K562 (cell line): ENCODE results near the gene LAT. TPM values are rescaled to one million over a fixed set of nuclear protein-coding genes. Genes with fewer than 3 reads are reported as not detected.
A peak's percentile ranks its signal among the peaks of the same experiment; 100 is the strongest.

ENCODE experiments used
- CREM ChIP-seq: IDR thresholded peaks from 2 replicates; pipeline ENCODE4 v1.6.1; 2014; ENCODE audit warnings: antibody characterized with exemption, low read depth
- FUS ChIP-seq: fragments of 200-400 bp; formaldehyde crosslinking; optimal IDR thresholded peaks from 2 replicates; pipeline ENCODE3; 2017; ENCODE audit warnings: low read depth, low read length
- GABPA ChIP-seq: fragments of 200-800 bp; sonication (Bioruptor generic); conservative IDR thresholded peaks from 2 replicates; pipeline ENCODE4 v1.6.1; 2016; ENCODE audit warnings: low read depth, missing genetic modification characterization, missing compliant biosample characterization
- HDGF ChIP-seq: fragments of 450-650 bp; IDR thresholded peaks from 2 replicates; pipeline ENCODE4 v1.6.1; 2016
- HMG20A ChIP-seq: fragments of 450-650 bp; formaldehyde crosslinking; conservative IDR thresholded peaks from 2 replicates; pipeline ENCODE4 v1.4.0; 2020; ENCODE audit warnings: mild to moderate bottlenecking, mixed read lengths
- HMGN3 ChIP-seq: IDR thresholded peaks from 2 replicates; pipeline ENCODE4 v1.6.1; 2011; ENCODE audit warnings: borderline replicate concordance, low read depth, mild to moderate bottlenecking, mixed read lengths, low read length; ENCODE audit not compliant: insufficient read length; ENCODE audit errors: extremely low read depth
- HNRNPH1 ChIP-seq: fragments of 200-400 bp; formaldehyde crosslinking; optimal IDR thresholded peaks from 2 replicates; pipeline ENCODE3; 2017; ENCODE audit warnings: low read depth, mild to moderate bottlenecking, low read length, moderate library complexity
- MTF1 ChIP-seq: fragments of 250-450 bp; sonication (Bioruptor Pico); IDR thresholded peaks from 2 replicates; pipeline ENCODE4 v1.9.0; 2021; ENCODE audit warnings: moderate library complexity, mild to moderate bottlenecking, inconsistent platforms, borderline replicate concordance
- NEUROD1 ChIP-seq: fragments of 150-350 bp; IDR thresholded peaks from 2 replicates; pipeline ENCODE4 v1.6.1; 2014; ENCODE audit warnings: borderline replicate concordance, low read length, low read depth; ENCODE audit not compliant: partially characterized antibody
- RBM15 ChIP-seq: fragments of 200-400 bp; formaldehyde crosslinking; IDR thresholded peaks from 2 replicates; pipeline ENCODE4 v1.6.1; 2018; ENCODE audit warnings: mild to moderate bottlenecking, low read length, moderate library complexity; ENCODE audit not compliant: insufficient read depth
- polyA plus RNA-seq, 8 experiments: library from polyadenylated mRNA; depleted of rRNA in 4 of 8; stranded (reverse) in 5 of 8; unstranded in 3 of 8; fragments of >200 nt; fragmentation: Nextera tagmentation in 2 of 8; fragmentation: Illumina TruSeq in 1 of 8; extraction: Ambion mirVana in 2 of 8; extraction: Trizol in 1 of 8; gene quantifications; 2 replicates each; pipeline versions ENCODE4 v1.2.1 to v1.2.3, GENCODE V29; 2011 to 2014; ENCODE audit warnings: inconsistent platforms in 1 of 8, missing spikeins in 1 of 8
- total RNA-seq, 7 experiments: library from RNA; depleted of rRNA in 6 of 7; stranded (reverse); fragments of >200 nt in 6 of 7; fragmentation: Illumina TruSeq in 2 of 7; extraction: Trizol in 2 of 7; gene quantifications; 2 replicates each; pipeline versions ENCODE4 v1.2.1 to v1.2.3, GENCODE V29; 2011 to 2021; ENCODE audit warnings: low replicate concordance in 1 of 7
- TF ChIP-seq, protein P1 (sequence below): fragments of 450-650 bp; IDR thresholded peaks from 2 replicates; pipeline ENCODE4 v1.6.1; 2016
- TF ChIP-seq, protein P2 (sequence below): fragments of 450-650 bp; IDR thresholded peaks from 2 replicates; pipeline ENCODE4 v1.6.1; 2017; ENCODE audit warnings: mild to moderate bottlenecking, moderate library complexity
- TF ChIP-seq, protein P3 (sequence below): fragments of 450-650 bp; IDR thresholded peaks from 2 replicates; pipeline ENCODE4 v1.6.1; 2016; ENCODE audit warnings: mild to moderate bottlenecking
- TF ChIP-seq, protein P4 (sequence below): fragments of 200-800 bp; sonication (Bioruptor generic); IDR thresholded peaks from 2 replicates; pipeline ENCODE4 v1.6.1; 2017; ENCODE audit warnings: missing genetic modification characterization, missing compliant biosample characterization
- TF ChIP-seq, protein P5 (sequence below): fragments of 250-450 bp; sonication (Bioruptor Pico); IDR thresholded peaks from 2 replicates; pipeline ENCODE4 v1.9.0; 2021; ENCODE audit warnings: mild to moderate bottlenecking
- TF ChIP-seq, protein P6 (sequence below): sonication (generic); formaldehyde crosslinking; IDR thresholded peaks from 2 replicates; pipeline ENCODE4 v1.9.0; 2022; ENCODE audit warnings: mild to moderate bottlenecking, missing genetic modification reagents
- TF ChIP-seq, protein P7 (sequence below): fragments of 450-650 bp; IDR thresholded peaks from 2 replicates; pipeline ENCODE4 v1.6.1; 2014; ENCODE audit warnings: low read depth, mild to moderate bottlenecking, moderate library complexity, borderline replicate concordance

Gene LAT
- total and polyA plus RNA-seq, 9 of the 15 experiments (the other 6 are each of a cell fraction or from before 2014, with no cell fraction given): 0.40 to 4.2 (median 1.3) TPM

DNA sequence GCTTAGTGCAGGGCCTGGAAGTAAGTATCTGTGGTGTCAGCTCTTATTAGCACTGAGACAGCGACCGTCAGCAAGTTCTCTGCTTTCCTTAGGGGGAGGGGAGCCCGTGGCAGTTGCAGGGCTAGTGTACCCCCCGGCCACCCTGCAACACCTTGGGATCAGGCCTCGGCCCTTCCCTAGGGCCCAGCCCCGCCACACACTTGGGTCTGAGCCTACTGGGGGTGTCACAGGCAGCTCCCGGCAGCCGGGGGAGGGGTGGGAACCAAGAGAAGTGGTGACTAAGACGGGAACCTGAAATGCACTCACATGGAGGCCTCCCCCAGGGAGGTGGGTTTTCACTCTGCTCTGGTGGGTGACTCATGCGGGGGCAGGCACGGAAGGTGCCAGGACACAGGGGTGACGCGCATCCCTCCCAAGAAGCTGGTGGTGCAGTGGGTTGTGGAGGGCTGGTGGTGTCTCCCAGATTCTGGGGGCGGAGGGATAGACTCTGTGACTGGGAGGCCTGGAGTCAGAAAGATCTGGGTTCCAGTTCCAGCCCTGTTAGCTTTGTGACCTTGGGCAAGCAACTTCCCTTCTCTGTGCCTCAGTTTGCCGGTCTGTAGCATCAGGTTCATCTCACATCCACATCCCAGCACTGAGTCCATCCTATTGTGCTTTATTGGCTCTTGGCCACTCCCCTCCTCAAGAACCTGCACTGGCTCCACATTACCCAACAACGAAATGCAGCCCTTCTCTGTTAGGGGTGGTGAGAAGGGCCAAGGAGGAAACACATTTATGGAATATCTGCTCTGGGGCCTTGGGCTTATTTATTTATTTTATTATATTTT, 44.5 kb downstream of the LAT start (continued):
- TF ChIP-seq, protein P1, sequence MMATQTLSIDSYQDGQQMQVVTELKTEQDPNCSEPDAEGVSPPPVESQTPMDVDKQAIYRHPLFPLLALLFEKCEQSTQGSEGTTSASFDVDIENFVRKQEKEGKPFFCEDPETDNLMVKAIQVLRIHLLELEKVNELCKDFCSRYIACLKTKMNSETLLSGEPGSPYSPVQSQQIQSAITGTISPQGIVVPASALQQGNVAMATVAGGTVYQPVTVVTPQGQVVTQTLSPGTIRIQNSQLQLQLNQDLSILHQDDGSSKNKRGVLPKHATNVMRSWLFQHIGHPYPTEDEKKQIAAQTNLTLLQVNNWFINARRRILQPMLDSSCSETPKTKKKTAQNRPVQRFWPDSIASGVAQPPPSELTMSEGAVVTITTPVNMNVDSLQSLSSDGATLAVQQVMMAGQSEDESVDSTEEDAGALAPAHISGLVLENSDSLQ: no peak
- no peak for TF ChIP-seq GABPA (tag)
- TF ChIP-seq HMG20A: no peak
- TF ChIP-seq, protein P2, sequence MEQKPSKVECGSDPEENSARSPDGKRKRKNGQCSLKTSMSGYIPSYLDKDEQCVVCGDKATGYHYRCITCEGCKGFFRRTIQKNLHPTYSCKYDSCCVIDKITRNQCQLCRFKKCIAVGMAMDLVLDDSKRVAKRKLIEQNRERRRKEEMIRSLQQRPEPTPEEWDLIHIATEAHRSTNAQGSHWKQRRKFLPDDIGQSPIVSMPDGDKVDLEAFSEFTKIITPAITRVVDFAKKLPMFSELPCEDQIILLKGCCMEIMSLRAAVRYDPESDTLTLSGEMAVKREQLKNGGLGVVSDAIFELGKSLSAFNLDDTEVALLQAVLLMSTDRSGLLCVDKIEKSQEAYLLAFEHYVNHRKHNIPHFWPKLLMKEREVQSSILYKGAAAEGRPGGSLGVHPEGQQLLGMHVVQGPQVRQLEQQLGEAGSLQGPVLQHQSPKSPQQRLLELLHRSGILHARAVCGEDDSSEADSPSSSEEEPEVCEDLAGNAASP: peak; percentile 84
- no peak for TF ChIP-seq HNRNPH1
- TF ChIP-seq, protein P3, sequence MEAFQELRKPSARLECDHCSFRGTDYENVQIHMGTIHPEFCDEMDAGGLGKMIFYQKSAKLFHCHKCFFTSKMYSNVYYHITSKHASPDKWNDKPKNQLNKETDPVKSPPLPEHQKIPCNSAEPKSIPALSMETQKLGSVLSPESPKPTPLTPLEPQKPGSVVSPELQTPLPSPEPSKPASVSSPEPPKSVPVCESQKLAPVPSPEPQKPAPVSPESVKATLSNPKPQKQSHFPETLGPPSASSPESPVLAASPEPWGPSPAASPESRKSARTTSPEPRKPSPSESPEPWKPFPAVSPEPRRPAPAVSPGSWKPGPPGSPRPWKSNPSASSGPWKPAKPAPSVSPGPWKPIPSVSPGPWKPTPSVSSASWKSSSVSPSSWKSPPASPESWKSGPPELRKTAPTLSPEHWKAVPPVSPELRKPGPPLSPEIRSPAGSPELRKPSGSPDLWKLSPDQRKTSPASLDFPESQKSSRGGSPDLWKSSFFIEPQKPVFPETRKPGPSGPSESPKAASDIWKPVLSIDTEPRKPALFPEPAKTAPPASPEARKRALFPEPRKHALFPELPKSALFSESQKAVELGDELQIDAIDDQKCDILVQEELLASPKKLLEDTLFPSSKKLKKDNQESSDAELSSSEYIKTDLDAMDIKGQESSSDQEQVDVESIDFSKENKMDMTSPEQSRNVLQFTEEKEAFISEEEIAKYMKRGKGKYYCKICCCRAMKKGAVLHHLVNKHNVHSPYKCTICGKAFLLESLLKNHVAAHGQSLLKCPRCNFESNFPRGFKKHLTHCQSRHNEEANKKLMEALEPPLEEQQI: no peak
- TF ChIP-seq HMGN3: peak; percentile 57
- no peak for TF ChIP-seq RBM15
- TF ChIP-seq FUS: no peak
- TF ChIP-seq HDGF: no peak
- TF ChIP-seq, protein P4, sequence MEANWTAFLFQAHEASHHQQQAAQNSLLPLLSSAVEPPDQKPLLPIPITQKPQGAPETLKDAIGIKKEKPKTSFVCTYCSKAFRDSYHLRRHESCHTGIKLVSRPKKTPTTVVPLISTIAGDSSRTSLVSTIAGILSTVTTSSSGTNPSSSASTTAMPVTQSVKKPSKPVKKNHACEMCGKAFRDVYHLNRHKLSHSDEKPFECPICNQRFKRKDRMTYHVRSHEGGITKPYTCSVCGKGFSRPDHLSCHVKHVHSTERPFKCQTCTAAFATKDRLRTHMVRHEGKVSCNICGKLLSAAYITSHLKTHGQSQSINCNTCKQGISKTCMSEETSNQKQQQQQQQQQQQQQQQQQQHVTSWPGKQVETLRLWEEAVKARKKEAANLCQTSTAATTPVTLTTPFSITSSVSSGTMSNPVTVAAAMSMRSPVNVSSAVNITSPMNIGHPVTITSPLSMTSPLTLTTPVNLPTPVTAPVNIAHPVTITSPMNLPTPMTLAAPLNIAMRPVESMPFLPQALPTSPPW (CRISPR knock-in tag): peak; percentile 76
- peak; percentile 89 for TF ChIP-seq CREM
- peak; percentile 90 for TF ChIP-seq NEUROD1
- TF ChIP-seq, protein P5, sequence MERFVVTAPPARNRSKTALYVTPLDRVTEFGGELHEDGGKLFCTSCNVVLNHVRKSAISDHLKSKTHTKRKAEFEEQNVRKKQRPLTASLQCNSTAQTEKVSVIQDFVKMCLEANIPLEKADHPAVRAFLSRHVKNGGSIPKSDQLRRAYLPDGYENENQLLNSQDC: no peak
- TF ChIP-seq, protein P6, sequence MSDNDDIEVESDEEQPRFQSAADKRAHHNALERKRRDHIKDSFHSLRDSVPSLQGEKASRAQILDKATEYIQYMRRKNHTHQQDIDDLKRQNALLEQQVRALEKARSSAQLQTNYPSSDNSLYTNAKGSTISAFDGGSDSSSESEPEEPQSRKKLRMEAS (CRISPR knock-in tag): peak; percentile 64
- TF ChIP-seq, protein P7, sequence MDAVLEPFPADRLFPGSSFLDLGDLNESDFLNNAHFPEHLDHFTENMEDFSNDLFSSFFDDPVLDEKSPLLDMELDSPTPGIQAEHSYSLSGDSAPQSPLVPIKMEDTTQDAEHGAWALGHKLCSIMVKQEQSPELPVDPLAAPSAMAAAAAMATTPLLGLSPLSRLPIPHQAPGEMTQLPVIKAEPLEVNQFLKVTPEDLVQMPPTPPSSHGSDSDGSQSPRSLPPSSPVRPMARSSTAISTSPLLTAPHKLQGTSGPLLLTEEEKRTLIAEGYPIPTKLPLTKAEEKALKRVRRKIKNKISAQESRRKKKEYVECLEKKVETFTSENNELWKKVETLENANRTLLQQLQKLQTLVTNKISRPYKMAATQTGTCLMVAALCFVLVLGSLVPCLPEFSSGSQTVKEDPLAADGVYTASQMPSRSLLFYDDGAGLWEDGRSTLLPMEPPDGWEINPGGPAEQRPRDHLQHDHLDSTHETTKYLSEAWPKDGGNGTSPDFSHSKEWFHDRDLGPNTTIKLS: no peak
- no peak for TF ChIP-seq MTF1
